ENCODE results near the gene PPP2R5C.

PPP2R5C gene

DNA sequence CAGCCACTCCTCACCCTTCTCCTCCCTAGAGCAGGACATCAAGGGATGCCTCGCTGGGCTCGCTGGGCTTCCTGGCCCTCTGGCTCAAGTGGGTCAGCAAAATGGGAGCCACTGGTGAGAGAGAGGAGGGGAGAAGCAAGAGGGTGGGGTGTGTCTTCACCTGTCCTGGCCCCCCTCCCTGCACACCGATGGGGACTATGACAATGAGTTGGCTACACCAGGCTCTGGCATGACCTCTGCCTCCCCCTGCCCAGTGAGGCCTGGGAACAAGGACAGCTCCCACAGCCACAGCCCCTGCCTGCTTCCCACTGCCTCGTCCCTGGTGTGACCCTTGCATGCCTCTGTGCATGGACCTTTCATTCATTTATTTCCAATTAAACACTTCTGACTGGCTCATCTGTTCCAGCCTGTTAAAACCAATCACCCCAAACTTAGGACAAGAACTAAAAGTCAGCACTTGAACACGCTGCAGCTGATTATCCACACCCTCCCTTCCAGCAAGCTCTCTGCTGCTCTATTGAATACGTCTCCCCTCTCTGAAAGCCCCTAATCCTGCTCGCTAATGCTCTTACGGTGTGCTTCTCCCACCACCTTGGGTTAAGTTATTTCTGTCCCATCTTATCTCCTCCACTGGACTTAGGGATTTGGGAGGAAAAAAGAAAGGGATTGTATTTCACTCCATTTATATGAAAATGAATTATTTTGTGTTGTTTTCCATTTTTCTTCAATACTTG, 5.8 kb upstream of the PPP2R5C start:
- DNase-seq: no peak

DNA sequence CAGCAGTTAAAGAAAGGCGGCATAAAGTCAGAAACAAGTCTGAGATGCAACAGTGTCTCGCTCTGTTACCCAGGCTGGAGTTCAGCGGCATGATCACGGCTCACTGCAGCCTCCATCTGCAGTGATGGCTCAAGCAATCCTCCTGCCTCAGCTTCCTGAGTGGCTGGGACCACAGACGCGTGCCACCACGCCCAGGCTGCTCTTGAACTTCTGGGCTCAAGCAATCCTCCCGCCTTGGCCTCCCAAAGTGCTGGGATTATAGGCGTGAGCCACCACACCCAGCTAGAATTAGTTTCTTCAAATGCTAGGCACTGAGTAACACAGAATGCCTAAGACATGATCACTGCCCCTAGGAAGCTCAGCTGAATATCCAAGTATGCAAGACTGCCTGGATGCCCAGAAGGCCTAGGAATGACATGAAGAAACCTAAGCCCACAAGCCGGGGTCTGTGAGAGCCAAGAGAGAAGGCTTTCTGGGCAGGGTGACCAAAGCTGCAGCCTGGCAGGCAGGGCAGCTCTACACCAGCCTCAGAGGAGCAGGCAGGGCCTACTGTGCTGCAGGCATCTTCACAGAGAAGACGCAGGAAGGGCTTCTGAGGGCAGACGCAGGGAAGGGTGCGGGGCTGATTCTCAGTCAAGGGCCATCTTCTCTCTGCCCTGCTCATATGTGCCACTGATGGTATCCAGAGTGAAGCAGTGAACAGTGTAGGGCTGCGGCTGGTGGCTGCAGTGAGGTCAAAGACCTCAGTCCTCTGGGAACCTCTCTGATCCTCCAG, 4.3 kb upstream of the PPP2R5C start:
- no peak for DNase-seq

GRCh38 chr14:101757839-101758211, 3.7 kb upstream of the PPP2R5C start:
- no peak for DNase-seq

DNA sequence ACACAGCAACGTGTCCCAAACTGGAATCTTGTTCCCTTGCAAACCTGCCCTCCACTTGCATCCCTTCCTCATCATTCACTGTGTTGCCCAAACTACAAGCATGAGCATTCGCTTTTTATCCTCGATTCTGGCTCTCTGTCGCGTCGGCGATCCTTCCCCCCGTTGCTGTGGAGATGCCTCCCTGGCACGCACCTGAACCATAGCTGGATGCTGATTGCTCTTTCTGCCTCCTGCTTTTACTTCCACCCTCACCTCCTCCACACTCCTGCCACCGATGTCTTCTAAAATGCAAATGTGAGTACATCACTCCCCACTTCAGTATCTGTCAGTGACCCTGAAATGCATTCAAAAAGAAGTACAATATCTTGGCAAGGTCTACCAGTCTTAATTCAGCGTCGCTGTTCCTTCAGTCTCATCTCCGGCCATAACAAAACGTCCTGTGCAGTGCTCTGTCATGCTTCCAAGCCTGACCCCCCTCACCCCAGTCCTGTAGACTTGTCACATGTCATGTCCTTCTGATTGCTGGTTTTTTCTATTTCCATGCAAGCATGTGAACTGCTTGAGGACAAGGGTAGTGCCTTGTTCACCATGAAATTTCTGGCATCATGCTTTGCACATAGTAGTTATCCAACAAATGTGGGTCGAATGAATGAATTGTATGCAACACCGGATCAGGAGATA, 2.5 kb upstream of the PPP2R5C start:
- DNase-seq: no peak

DNA sequence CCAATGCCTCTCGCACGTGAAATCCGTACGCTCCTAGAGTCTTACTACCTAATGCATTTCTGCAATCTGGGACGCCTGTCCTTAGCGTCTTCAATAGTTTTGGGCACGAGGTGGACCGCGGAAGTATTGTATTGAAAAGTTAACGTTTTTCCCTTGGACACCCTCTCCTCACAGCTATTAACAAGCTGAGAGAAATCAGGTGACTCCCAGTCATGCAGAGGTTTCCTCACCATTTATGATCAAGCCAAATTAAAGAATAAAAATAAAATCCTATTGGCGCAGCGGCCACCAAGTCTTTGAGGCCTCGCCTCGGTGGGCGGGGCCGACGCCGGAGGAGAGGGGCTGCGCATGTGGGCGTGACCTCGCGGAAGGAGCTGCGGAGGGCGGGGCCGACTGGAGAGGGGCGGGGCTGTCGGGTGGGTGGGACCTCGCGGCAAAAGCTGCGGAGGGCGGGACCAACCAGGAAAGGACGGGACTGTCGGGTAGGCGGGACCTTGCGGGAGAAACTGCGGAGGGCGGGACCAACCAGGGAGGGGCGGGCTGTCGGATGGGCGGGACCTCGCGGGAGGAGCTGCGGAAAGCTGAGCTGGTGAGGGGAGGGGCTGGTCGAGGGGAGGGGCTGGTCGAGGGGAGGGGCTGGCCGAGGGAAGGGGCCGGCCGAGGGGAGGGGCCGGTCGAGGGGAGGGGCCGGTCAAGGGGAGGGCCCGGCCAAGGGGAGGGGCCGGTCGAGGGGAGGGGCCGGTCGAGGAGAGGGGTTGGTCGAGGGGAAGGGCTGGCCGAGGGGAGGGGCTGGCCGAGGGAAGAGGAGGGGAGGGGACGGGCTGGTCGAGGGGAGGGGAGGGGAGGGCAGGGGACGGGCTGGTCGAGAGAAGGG, 1.1 kb upstream of the PPP2R5C start:
- DNase-seq: peak; percentile 95

- DNase-seq: peak; percentile 73
Observed at GRCh38 chr14:101761881-101762529, 496 bp downstream of the PPP2R5C start.

DNA sequence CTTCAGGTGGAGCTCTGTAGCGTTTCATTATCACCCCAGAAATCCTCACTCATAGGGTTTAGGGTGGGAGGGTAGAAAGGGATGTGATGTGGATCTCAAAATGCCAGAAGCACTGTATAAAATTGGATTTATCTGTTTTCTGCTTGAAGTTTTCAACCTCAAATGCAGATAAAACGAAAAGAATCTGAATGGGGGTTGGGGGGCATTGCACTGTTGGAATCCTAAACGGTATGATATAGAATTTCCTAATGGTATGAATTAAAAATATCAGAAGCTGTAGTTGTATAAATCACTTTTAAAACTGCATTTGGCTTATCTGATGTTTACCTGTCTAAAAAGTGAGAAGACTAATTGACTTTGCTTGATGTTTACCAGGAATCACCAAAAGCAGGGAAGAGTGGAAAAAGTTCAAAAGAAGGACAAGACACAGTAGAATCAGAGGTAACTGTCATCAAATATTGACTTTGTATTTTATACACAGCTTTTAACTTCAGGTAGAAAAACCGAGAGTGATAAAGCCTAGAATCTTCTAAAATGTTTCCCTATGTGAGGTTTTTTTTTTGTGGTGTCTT, 1.1 kb downstream of the PPP2R5C start:
- no peak for DNase-seq

DNA sequence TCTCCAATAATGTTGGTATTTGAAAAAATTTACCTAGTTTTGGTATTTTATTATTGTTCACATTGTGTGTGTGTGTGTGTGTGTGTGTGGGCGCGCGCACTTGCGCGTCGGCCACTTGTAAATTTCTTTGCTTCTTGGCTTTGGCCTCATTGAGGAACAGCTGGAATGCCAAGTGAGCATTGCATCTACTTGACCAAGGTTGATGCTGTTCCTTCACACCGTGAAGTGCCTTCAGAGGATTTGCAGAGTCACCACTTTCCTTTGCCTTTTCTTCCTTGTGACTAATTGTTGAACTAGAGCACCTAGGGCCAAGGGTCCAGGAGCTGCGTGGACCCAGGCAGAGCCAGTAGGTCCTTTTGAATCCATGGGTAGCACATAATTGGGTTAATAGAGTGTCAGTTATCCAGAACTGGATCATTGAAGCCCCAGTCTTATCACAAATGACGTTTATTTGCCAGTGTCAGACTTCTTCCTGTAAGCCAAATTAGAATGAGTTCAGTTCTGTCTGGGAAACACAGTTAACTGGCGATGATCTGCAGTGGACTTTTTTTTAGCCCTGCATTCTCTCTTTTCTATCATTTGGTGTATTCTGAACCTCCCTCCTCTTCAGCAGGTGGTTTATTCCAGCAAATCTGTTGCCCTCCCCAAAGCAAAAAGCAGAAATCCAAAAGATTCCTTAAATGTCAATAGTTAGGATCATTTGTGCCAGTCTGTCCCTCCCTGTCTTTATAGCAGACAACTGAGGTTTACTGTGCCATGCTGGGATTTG, 2.6 kb downstream of the PPP2R5C start:
- no peak for DNase-seq

- no peak for DNase-seq
Observed at GRCh38 chr14:101767618-101768362, 6.3 kb downstream of the PPP2R5C start.

- no peak for DNase-seq
Observed at GRCh38 chr14:101770183-101770582, 8.7 kb downstream of the PPP2R5C start.

- DNase-seq: no peak
Observed at GRCh38 chr14:101772770-101773169, 11.3 kb downstream of the PPP2R5C start.

DNA sequence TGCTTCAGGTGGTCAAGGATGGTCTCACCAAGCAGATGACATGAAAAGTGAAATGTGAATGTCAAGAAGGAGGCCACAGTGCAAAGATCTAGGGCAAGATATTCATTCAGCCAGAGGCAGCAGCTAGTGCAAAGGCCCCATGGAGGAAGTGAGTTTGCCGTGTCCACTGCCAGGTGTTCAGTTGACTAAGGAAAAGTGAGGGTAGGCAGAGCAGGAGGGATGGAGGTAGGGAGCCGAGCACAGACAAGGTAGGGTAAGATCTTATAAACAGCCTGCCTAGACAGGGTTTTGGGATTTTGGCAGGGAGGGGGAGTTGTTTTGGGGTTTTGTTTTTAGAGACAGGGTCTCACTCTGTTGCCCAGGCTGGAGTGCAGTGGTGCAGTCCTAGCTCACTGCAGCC, 11.9 kb downstream of the PPP2R5C start:
- no peak for DNase-seq

GRCh38 chr14:101774006-101774795, 12.7 kb downstream of the PPP2R5C start:
- no peak for DNase-seq

GRCh38 chr14:101774814-101775213, 13.3 kb downstream of the PPP2R5C start:
- DNase-seq: no peak

- DNase-seq: no peak
Observed at GRCh38 chr14:101775826-101776225, 14.3 kb downstream of the PPP2R5C start.

DNA sequence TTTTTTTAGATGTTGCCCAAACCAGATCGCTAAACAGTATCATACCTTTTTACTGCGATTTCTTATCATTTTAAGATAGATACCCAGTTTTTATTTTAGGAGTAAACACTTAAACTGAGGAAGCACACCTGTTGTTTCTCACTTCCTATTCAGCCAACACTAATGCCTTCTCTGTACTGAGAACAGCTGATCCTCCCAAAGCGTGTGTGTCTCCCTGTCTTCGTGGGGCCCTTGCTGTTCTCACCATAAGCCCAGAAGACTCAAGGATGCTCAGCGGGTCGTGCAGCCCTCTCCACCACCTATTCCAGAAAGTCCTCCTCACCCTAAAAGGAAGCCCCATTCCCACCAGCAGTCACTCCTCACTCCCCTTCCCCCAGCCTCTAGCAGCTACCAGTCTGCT, 14.8 kb downstream of the PPP2R5C start:
- no peak for DNase-seq

GRCh38 chr14:101780390-101780789, 18.9 kb downstream of the PPP2R5C start:
- DNase-seq: no peak

DNA sequence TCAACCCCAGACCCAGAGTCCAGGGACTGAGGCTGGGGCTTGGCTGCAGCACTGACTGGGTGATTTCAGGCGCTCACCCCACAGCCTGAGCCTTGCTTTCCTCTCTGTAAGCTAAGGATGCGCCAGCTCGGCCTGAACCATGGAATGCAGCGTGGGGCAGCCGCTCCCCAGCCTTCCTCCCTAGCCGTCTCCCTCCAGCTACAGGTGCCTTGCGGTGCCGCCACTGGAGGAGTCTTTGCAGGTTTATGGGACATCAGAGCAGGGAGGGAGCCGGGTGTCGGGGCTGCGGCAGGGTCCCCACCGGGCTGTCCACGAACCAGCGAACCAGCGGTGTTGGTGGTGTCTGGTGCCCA, 19.4 kb downstream of the PPP2R5C start:
- DNase-seq: no peak

DNA sequence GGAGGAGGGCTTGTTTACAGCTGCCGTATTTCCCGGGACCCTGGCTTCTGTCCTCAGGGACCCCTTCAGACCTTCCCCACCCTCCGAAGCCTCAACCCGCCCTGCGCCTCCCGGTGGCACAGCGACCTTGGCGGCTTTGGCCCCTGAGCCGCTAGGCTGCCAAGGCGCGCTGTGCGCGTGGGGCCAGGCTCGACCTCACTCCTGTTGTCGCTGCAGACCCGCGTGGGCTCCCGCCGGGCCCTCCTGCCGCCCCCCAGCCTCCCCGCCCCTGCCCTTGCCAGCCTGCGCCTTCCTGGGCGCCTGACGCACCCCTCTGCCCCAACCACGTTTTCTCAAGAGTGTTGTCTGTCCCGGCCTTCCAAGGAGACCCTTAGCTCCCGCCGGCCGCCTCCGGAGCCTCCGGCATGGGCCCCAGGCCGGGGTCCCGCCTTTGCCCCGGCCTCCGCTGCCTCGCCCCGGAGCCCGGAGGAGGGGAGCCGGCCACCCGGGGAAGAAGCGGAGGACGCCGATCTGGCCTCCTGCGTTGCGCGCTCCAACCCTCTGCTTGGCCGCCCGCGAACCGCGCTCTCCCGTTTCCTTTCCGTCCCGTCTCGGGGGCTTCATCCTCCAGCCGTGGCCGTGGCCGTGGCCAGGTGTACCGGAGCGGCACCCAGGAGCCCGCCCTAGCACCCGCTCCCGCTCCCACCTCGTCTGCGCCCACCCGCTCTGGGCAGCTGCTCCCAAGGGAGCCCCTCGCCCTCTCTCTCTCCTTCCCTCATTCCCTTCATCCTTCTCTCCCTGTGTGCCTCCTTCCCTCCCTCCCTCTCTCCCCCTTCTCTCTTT, 19.9 kb downstream of the PPP2R5C start:
- DNase-seq: peak; percentile 77
